Measurements from ENCODE around the gene PITX1. TPM values are rescaled to one million over a fixed set of nuclear protein-coding genes. Genes with fewer than 3 reads are reported as not detected.

The PITX1 gene
- total and polyA plus RNA-seq, 12 donors: 0.06 to 0.24 (median 0.12) TPM; not detected in 8

DNA sequence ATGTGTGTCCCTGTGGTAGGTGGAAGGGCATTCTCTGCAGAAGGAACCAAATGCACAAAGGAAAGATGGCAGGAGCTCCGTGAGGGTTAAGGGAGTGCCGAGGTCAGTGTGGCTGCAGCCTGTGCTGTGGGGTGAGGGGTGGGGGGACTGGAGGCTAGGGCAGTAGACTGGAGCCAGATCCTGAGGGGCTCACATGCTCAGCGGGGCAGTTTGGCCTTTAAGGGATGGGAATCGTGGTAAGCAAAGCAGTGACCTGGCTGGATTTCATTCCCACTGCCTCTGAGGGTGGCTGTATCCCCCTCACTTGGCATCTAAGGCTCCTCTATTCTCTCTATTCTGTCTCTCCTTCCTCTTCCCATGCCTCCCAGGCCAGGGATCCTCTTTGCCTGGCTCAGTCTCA lies 15.6 kb downstream of the PITX1 start:
- 91 to 92% methylated on average over 4 of the region's 4 CpGs for WGBS, 2 donors
- H3K9me3 ChIP-seq: no peaks in the 10 kb centered on the region
- intact Hi-C loops (cut with DNase I): no loop called here
- no peak for ATAC-seq
- H3K27ac ChIP-seq: no peak overlapping the region
- H3K4me3 ChIP-seq: no peak overlapping the region
- H3K36me3 ChIP-seq: no peaks in the 10 kb centered on the region
- TF ChIP-seq, protein P1, sequence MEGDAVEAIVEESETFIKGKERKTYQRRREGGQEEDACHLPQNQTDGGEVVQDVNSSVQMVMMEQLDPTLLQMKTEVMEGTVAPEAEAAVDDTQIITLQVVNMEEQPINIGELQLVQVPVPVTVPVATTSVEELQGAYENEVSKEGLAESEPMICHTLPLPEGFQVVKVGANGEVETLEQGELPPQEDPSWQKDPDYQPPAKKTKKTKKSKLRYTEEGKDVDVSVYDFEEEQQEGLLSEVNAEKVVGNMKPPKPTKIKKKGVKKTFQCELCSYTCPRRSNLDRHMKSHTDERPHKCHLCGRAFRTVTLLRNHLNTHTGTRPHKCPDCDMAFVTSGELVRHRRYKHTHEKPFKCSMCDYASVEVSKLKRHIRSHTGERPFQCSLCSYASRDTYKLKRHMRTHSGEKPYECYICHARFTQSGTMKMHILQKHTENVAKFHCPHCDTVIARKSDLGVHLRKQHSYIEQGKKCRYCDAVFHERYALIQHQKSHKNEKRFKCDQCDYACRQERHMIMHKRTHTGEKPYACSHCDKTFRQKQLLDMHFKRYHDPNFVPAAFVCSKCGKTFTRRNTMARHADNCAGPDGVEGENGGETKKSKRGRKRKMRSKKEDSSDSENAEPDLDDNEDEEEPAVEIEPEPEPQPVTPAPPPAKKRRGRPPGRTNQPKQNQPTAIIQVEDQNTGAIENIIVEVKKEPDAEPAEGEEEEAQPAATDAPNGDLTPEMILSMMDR (IDR thresholded peaks at IDR 0.05): no peak
- no peak for DNase-seq
- peaks cover 0 to 15% (median 2%) of the 10 kb centered on the region in 9 donors for H3K4me1 ChIP-seq
- H3K27me3 ChIP-seq: no peaks in the 10 kb centered on the region

DNA sequence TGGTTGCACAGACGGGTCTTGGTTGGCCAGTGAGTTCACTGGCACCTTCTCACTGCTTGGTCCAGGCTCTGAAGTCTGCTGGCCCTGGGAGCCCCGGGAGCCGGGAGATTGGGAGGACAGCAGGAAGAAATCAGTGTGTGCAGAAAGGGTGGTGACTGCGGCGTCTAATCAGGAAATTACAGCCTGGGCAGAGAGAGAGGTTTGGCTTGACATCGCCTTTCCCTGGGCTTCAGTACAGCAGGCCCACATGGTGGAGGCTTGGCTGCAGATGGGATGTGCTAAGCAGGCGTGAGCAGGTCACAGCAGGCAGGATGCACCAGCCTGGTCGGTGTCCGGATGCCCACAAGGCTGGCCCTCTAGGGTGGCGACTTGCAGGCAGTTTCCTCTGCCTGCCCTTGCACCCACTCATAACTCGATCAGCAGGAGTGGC lies 17.2 kb downstream of the PITX1 start:
- ATAC-seq: peak in 2 of 8 donors; percentile 25 to 27
- Histone ChIP-seq H3K4me3 (no peak overlapping the region), H3K27ac (no peak overlapping the region), H3K36me3 (no peaks in the 10 kb centered on the region), H3K27me3 (no peaks in the 10 kb centered on the region), H3K4me1 (peaks cover 0 to 23% (median 8%) of the 10 kb centered on the region in 9 donors), H3K9me3 (no peaks in the 10 kb centered on the region)
- TF ChIP-seq, protein P1 (IDR thresholded peaks at IDR 0.05): no peak
- intact Hi-C loops (cut with DNase I): no loop called here
- DNase-seq: no peak
- 59 to 64% methylated on average over 11 of the region's 11 CpGs for WGBS, 2 donors

GRCh38 chr5:135015942-135016341 lies 18.1 kb downstream of the PITX1 start:
- DNase-seq (no peak), ATAC-seq (no peak)
- TF ChIP-seq, protein P1 (IDR thresholded peaks at IDR 0.05): no peak
- peaks cover 0 to 23% (median 8%) of the 10 kb centered on the region in 9 donors for H3K4me1 ChIP-seq
- no peak overlapping the region for H3K27ac ChIP-seq
- H3K9me3 ChIP-seq: no peaks in the 10 kb centered on the region
- no peaks in the 10 kb centered on the region for H3K36me3 ChIP-seq
- H3K4me3 ChIP-seq: no peak overlapping the region
- intact Hi-C loops (cut with DNase I): no loop called here
- H3K27me3 ChIP-seq: no peaks in the 10 kb centered on the region
- 89 to 90% methylated on average over 6 of the region's 6 CpGs for WGBS, 2 donors

GRCh38 chr5:135013947-135014570 lies 20.0 kb downstream of the PITX1 start:
- 50 to 56% methylated on average over 10 of the region's 10 CpGs for WGBS, 2 donors
- Histone ChIP-seq H3K4me1 (peaks cover 0 to 23% (median 8%) of the 10 kb centered on the region in 9 donors), H3K9me3 (no peaks in the 10 kb centered on the region), H3K27ac (peak overlapping the region in 1 of 10 donors; percentile 6), H3K4me3 (no peak overlapping the region), H3K36me3 (no peaks in the 10 kb centered on the region), H3K27me3 (no peaks in the 10 kb centered on the region)
- intact Hi-C loops (cut with DNase I): no loop called here
- ATAC-seq (peak; percentile 34 to 80 (median 66)), DNase-seq (no peak)
- TF ChIP-seq, protein P1 (IDR thresholded peaks at IDR 0.05): no peak

All from heart right ventricle (tissue), 16 donors.